ENCODE results near the gene HPSE2.

DNA sequence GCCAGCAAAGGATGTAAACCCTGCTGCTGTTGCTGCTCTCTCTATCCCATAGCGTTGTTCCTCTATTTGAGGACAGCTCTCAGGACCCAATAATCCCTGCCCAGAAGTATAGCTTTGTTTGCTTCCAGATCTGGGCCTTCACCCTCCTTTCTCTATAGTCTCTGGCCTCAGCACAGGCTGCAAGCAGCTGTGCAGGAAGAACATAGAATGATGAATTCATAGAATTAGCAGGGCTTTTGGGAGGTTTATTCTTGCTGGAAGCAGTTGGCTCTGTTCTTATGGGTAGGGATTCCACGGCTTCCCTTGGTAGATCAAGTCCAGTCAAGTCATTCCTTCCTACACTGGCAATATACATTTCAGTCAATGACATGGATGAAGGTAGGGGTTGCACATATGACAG, 354.7 kb downstream of the HPSE2 start:
- TF ChIP-seq, protein P1, sequence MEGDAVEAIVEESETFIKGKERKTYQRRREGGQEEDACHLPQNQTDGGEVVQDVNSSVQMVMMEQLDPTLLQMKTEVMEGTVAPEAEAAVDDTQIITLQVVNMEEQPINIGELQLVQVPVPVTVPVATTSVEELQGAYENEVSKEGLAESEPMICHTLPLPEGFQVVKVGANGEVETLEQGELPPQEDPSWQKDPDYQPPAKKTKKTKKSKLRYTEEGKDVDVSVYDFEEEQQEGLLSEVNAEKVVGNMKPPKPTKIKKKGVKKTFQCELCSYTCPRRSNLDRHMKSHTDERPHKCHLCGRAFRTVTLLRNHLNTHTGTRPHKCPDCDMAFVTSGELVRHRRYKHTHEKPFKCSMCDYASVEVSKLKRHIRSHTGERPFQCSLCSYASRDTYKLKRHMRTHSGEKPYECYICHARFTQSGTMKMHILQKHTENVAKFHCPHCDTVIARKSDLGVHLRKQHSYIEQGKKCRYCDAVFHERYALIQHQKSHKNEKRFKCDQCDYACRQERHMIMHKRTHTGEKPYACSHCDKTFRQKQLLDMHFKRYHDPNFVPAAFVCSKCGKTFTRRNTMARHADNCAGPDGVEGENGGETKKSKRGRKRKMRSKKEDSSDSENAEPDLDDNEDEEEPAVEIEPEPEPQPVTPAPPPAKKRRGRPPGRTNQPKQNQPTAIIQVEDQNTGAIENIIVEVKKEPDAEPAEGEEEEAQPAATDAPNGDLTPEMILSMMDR (IDR thresholded peaks at IDR 0.05): no peak
- no peak for TF ChIP-seq POLR2AphosphoS5 (IDR thresholded peaks at IDR 0.05)
